DMS114 treated with DMSO at 0.1 percent for 48 hours (cell line): Measurements from ENCODE around the gene TSG101.

Experiments used
- DNase-seq: peaks from one replicate; lab custom pipeline; 2025; ENCODE audit not compliant: unreplicated experiment; lab: John Stamatoyannopoulos, UW

Gene TSG101, protein sequence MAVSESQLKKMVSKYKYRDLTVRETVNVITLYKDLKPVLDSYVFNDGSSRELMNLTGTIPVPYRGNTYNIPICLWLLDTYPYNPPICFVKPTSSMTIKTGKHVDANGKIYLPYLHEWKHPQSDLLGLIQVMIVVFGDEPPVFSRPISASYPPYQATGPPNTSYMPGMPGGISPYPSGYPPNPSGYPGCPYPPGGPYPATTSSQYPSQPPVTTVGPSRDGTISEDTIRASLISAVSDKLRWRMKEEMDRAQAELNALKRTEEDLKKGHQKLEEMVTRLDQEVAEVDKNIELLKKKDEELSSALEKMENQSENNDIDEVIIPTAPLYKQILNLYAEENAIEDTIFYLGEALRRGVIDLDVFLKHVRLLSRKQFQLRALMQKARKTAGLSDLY

DNA sequence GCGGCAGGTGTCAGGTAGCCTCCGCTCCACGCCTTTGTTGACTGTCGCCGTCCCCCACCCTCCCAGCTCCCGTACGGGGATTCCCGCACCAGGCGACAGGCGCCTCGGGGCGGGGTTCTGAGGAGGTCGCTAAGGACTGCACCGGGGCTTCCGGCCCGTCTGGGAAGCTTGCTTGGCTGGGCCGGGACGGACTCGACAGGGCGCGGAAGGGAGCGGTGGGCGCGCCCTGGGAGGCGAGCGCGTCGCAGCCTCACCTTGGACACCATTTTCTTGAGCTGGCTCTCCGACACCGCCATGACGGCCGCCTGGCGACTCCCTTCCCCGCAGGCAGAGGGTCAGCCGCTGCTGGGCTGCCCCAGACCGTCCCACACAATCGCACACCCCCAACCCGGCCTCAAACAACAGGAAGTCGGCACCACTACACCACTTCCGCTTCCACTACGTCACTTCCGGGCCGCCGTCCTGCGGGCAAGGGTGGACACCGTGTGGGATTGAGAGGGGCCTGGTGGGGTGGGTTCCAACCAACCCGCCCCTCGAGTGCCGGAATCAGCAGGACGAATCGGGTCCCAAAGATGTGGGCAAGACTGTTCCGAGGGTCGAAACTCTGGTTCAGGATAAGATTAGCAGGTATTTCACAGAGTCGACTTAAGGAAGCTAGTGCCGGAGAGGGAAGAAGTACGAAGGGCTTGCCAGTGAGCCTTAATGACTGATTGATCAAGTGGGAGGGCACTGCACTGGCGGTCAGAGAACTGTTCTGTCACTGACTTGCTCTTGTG is at the start of gene TSG101:
Gene TSG101, minus strand, starts transcription at position 422 of the 776 bp plus-strand sequence. Its CDS starts 126 bp downstream, at position 296.
- DNase-seq: peak; percentile 84

DNA sequence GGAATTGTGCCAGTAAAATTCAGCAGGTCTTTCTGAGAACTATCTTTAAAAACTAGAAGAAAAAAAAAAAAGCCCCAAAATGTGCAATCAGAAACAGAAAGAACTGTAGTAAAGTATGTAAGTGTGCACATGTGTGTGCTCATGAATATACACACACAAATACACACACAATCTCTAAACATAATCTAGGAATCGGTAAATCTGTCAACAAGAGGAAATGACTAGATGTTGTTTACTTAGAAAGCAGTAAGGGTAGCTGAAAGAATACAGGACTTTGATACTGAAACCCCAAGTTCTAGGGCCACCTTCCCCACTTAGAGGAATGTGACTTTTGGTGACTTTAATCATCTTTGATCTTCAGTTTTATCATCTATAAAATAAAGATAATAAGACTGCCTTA is 48.6 kb upstream of the TSG101 start:
- no peak for DNase-seq

DNA sequence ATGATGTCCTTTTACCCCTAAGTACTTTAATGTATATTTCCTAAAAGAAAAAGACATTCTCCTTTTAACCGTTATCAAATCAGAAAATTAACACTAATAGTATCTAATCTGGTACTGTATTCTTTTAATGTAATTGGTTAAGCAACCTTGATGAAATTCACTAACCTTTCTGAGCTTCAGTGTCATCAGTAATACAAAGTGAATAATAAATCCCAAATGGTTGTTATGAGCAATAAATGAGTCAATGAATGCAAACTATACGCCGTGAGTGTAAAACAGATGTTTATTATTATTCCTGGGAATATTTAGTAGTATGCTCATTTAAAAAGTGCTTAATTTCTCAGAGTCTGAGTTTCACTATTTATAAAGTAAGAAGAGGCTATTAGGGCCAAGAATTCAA is 40.3 kb upstream of the TSG101 start:
- DNase-seq: no peak

DNA sequence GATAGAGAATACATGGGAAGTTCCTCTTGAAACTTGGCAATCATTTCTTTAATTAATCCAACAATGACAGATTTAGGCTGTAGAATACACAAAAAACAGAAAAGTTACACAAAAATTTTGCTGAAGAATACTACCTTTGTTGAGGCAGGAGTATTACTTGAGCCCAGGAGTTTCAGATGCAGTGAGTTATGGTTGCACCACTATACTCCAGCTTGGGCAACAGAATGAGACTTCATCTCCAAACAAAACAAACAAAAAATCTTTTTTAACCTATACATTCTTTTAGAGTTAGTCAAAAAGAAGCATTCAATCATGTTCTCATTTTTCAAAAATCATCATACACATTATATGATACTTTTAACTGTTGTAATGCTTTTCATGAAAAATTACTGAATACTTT is 39.7 kb upstream of the TSG101 start:
- no peak for DNase-seq

DNA sequence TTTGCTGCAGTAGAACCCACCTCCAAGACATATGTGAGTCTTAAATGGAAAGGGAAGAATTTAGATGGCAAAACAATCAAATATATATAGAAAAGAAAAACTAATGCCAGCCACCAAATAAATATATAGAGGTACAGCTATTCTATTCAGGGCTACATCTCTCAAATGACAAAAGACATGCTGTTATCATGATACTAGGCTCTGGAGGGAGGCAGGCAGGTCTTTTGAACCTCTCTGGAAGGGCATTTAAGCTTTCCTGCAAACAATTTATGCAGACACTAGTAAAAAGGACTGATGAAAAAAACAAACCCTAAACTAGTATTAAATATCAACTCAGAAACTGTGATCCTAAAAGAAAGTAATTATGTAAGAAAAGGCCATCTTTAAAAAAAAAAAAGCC is 37.4 kb upstream of the TSG101 start:
- no peak for DNase-seq

DNA sequence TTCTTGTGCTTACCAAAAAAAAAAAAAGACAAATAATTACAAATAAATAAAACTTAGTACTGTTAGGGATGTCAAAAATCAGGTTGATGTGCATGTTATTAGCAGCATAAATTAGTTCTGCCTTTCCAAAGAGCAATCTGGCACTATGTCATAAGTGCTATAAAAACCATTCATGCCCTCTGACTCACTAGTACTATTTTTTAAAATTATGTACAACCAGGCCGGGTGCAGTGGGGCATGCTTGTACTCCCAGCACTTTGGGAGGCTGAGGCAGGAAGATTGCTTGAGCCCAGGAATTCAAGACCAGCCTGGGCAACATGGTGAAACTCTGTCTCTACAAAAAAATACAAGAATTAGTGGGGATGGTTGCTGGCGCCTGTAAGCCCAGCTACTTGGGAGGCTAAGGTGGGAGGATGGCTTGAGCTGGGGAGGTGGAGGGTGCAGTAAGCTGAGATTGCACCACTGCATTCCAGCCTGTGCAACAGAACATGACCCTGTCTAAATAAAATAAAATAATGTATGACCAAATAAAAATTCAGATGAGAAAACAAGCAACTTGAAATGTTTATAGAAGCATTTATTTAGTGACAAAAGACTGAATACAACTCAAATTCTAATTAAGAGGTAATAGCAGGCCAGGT is 36.5 kb upstream of the TSG101 start:
- no peak for DNase-seq

DNA sequence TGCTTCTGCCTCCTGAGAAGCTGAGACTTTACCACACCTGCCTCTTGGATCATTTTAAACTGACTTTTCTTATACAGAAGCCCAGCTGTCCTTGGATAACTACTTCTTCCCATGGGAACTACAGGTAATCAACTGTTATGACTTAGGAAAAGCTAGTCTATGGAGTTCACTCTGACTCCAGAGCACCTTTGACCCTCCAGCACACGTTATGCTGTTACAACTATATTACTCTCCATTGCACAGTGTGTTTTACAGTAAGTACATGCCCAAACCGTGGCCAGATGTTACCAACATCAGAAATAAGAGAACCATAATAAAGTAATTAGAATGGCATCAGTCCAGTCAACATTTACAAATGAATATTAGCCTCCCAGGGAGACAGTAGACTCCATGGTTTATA is 21.3 kb upstream of the TSG101 start:
- DNase-seq: no peak

DNA sequence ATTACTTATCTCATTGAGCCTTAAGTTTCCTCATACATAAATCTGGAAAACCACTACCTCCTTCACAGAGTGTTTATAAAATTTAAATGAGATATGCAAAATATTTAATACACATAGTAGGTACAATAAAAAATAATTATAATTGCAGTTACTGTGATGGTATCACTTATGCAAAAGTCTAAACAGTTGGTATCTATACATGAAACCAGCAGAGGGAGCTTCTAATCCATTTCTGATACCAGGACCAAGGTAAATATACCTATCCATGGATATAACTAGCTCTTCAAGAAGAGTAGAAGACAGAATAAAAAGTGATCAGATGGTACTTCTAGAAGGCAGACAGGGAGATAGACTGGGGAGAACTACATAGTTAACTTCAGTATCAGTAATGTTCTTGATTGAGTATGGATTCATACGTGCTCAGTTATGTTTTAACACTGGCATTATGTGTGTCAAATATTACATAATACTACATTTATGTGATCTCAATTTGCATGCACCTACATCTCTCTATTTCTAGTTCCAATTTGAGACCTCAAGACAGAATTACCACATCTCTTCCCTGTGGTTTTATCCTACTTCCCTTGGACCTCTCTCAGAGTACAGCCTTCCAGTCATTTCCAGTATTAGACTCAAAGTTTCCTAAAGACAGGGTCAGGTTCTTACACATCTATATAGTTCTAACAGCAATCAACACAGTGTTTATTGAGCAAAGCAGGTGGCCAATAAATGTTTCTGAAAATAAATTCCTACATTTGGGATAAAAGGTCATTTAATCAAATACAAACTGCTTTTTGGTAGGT is 13.7 kb upstream of the TSG101 start:
- no peak for DNase-seq

DNA sequence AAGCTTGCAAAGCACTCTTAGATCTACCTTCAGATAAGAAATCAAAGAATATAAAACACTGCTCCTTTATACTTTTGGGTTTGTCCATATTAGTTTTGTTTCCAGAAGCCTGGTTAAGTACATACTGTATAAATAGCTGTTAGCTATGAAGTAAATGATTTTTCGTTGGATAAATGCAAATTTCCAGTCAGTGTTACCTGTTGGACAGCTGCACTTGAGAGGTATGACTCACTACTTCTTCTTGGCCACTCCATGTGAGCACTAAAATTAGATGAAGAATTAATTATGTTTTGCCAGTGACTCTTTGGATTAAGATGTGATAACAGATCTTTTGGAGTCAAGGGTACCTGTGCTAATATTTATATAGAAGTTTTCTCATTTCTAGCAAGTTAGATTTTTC is 9.5 kb upstream of the TSG101 start:
- DNase-seq: no peak

DNA sequence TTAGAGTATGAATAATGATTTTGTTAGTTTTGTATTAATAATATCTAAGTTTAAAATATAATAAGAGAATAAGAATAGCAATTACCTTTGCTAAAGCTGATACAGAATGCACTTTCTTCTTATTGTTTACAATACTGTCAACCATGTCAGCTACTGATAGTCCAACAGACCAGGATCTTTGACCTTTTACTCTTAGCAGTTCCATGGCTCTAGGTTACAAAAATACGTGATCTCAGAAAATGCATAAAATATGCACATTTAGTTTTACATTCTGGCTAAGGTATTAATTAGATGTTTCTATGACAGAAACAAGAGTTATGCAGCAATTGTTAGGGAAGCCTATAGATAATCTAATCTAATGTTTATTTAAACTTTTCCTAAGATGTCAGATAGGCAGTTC is 7.5 kb upstream of the TSG101 start:
- no peak for DNase-seq

DNA sequence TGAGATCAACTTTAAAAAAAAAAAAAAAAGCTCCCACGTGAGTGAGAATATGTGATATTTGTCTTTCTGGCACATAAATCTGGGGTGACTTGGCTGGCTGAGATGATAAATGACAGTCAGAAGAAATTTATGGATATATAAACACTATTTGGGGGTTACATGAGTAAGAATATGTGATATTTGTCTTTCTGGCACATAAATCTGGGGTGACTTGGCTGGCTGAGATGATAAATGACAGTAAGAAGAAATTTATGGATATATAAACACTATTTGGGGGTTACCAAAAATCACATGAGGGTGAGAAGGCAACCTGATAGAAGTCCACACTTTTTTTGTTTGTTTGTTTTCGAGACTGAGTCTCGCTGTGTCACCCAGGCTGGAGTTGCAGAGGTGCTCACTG is 6.6 kb upstream of the TSG101 start:
- no peak for DNase-seq

DNA sequence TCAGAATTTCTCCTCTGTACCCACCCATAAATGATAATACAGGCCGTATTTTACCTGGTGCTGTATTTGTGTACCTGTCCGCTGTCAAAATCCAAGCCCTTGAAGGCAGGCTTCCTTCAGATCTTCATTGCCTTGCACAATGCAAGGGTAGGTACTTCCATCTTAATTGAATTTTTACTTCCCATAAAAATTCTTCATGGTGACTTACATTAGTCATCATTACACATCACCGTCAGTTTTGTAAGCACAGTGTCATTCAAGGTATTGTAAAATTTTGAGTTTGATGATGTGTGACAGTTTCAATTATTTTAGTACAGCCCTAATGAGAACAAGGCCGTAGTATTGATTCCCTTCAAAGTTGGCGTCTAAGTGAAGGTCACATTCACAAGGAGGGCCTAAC is 770 bp upstream of the TSG101 start:
- no peak for DNase-seq

DNA sequence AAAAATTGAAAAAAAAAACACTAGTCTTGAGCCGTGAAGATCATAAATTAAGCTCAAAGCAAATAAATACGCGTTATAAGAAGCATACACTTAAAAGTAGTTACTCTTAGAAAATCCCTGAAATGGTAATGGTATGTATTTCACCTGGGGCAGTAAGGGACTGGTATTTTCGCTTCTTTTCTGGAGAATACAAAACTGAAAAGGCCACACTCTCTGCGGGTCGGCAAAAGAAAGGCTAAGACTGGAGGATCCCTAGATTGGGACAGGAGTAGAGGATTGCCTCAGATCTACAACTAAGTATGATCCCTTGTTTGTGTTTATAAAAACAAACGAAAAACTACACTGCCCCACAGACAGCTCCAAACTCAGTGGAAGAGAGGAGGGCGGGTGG is 617 bp downstream of the TSG101 start:
- DNase-seq: peak; percentile 14

DNA sequence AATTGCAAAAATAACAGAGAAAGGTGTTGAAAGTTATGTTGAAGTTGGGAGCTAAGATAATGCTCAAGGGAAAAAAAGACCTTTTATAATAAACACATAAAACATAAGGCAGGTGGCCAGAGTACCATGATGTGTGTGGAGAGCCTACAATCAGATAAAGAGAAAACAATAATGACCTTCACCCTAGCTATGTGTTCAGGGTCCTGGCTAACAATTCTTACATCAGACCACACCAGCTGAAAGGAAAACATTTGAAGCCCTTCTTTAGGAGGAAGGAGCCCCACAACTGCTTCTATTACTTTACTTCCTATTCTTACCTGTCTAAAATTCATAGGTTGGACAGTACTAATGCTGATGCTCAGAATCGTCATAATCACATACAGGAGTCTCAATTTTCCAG is 2.5 kb downstream of the TSG101 start:
- DNase-seq: no peak

DNA sequence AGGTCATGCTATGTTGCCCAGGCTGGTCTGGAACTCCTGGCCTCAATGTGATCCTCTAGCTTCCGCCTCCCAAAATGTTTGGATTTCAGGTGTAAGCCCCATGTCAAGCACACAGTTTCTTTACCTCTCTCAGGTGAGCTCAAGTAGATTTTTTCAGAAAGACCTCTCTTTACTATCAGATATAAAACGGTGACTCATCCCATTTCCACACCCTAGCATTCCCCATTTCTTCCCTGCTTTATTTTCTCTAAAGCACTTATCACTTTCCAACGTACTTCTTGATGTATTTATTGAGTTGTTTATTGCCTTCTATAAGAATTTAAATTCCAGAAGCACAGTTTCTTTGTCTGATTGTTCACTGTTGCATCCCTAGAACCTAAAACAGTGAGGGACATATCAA is 3.7 kb downstream of the TSG101 start:
- DNase-seq: no peak

DNA sequence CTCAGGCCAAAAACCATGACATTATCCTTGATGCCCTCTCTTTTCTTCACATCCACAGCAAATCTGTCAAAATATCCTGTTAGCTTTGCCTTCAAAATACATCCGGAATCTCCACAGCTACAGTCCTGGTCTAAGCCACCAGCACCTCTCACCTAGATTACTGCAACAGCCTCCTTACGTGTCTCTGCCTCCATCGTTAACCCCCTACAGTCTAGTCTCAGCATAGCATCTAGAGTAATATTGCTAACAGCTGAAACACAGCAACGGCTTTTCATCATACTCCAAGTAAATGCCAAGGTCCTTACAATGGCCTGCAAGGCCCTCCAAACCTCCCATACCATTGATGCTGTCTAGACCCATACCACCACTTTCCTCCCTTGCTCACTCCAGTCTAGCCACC is 4.4 kb downstream of the TSG101 start:
- DNase-seq: no peak

DNA sequence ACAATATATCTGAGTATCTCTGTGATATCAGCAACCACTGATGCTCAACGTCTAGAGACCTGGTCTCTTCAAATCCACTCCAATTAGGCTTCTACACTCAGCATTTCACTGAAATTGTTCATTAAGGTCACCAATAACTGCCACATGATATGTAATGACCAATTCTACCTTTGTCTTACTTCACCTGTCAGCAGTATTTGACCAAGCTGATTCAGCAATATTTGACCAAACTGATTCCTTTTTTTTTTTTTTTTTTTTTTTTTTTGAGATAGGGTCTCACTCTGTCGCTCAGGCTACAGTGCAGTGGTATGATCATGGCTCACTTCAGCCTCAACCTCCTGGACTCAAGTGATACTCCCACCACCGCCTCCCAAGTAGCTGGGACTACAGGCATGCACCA is 5.6 kb downstream of the TSG101 start:
- DNase-seq: no peak

DNA sequence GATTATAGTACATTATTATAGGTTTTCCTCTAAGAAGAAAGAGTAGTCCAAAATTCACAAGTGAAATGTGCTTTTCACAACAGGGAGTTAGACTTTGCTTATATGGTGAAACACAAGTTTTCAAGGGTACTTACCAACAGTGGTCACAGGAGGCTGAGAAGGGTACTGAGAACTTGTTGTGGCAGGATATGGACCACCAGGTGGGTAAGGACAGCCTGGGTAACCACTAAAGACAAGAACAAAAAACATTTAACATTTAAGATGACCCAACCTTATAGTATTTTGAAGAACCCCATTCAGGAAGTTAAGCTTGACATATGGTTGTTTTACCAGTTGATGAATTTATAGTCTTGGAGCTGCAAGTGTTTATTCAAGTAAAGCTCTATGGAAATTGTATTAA is 24.4 kb downstream of the TSG101 start:
- DNase-seq: no peak

DNA sequence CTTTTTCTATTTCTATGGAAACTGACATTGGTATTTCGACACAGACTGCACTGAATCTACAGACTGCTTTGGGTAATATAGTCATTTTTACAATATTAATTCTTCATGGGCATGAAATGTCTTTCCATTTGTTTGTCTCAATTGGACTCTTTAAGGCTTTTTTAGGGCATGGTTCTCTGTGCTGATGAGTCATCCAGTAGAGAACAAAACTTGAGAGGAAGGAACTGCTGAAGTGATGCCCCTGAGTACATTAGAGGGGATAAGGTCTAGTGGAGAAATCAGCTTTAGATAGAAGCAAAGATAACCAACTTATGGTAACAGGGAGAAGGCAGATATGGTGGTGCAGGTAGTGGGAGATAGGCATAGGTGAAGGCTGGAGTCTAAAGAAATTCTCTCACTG is 25.1 kb downstream of the TSG101 start:
- DNase-seq: no peak

DNA sequence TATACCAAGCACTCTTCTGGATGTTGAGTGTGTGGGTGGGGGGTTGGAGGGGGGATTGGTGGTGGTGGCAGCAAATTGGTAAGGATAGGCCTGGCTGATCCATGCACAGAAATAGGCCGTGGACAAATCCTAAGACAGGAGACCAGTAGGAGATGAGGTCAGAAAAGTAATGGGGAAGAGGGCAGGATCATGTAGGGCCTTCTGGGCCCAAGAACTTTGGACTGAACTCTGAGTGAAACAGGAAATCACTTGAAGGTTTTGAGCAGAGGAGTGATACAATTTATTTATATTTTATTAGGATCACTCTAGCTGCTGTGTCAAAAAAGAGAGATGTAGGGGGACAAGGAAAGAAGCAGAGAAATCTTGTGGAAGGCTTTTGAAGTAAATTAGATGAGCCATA is 28.7 kb downstream of the TSG101 start:
- DNase-seq: no peak

DNA sequence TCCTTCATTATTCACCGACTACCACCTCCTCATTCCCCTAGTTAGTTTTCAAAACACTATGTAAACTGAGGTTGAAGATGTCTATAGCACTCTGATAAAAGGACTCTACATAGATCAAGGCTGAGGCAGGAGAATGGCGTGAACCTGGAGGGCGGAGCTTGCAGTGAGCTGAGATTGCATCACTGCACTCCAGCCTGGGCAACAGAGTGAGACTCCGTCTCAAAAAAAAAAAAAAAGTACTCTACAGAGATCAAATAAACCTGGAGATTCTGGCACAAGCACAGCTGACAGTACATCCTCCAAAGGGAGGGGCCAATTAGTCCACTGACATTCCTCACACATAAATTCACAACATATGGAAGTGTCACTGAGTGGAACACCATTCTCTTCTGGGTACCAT is 31.0 kb downstream of the TSG101 start:
- DNase-seq: no peak
